ENCODE measurements around the gene UGT1A5.

The UGT1A5 gene

DNA sequence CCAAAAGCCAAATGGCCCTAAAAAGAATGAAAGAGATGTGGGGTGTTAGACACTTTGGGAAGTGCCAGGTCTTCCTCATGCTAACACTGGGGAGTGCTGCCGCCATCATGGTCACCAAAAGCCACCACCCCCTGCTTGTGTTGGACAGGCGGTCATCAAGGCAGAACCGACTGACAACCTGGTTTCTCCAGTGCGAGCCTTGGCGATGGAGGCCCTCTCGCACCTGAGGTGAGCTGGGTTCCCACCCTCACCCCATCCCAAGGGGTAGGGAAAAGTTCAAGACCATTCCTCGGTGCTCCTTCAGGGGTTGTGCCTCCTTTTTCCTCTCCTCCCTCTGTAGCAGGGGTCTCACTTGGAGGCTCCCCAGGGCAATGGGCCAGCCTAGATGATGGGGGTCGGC, 99.0 kb downstream of the UGT1A5 start:
- no peak for DNase-seq

- DNase-seq: no peak
Measured at GRCh38 chr2:233813236-233814055, 100.7 kb downstream of the UGT1A5 start.

DNA sequence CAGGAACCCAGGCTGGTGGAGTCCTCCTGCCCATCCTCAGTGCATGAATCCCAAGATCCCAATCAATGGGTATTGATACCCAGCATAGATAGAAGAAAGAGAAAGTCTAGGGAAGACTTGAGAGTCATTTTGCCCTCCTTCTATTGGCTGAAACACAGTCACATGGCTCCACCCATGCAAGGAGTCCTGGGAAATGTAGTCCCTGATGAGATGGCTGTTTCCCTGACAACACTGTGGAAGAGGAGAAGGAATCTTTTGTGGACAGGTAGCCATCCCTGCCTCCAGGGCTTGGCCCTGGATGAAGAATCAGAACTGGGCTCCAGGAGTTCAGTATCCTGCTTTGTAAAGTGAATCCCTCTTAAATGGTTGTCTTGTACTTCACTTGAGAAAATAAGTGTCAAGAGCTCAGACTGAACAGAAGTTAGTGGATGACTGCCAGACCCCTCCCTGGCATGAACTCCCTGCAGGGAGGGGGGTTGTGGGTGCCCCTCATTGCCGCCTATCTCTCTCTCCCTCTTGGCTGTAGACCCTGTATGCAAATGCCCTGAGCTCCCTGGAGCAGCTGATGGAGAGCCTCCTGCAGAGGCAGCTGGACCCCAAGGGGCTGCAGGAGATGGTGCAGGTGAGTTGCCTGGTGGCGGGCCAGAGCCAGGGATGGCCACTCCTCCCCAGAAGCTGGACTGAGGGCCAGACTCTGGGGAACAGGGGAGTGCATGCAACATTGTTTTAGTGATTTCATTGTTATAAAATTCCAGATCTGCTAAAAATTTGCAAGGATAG, 101.5 kb downstream of the UGT1A5 start:
- no peak for DNase-seq

GRCh38 chr2:233815861-233816260, 103.2 kb downstream of the UGT1A5 start:
- DNase-seq: no peak

GRCh38 chr2:233816334-233816733, 103.6 kb downstream of the UGT1A5 start:
- no peak for DNase-seq

DNA sequence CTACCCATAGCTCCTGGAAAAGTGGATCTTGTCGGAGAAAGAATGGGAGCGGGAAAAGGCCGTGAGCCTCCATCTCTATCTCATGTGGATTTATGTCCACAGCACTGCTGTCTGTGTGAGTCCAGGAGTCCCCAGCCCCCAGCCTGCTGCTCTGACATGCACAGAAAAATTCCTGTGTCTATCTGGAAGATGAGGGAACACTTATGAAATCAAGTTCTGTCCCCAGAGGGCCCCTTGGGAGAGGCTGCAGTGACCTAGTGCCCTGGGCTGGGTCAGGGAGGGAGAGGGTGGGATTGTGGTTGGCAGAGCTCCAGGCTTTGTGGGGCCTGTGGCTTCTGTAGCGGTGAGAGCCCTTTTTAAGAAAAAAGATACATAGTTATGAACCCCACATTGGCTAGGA, 104.1 kb downstream of the UGT1A5 start:
- no peak for DNase-seq

DNA sequence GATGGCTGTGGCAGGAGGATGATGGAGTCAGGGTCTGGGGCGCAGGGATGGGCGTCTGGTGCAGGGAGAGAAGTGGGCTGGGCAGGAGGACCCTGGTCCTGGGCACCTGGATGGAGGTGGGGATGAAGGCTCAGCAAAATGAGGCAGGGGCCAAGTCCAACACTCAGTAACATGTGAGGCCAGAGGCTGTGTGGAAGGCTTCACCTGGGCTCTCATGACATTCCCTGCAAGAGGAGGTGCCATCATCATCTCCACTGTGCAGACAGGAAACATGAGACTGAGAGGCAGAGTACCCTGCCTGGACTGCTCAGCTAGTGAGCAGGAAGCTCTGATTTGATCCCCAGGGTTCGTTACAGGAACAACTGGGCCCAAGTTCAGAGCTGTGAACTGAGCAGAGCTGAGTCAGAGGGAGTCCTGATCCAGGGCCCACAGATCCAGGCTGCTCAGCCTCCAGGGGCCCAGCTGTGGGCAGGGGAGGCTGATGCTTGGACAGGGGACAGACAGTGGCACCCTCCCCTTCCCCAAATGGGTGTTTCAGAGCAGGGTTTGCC, 104.7 kb downstream of the UGT1A5 start:
- no peak for DNase-seq

DNA sequence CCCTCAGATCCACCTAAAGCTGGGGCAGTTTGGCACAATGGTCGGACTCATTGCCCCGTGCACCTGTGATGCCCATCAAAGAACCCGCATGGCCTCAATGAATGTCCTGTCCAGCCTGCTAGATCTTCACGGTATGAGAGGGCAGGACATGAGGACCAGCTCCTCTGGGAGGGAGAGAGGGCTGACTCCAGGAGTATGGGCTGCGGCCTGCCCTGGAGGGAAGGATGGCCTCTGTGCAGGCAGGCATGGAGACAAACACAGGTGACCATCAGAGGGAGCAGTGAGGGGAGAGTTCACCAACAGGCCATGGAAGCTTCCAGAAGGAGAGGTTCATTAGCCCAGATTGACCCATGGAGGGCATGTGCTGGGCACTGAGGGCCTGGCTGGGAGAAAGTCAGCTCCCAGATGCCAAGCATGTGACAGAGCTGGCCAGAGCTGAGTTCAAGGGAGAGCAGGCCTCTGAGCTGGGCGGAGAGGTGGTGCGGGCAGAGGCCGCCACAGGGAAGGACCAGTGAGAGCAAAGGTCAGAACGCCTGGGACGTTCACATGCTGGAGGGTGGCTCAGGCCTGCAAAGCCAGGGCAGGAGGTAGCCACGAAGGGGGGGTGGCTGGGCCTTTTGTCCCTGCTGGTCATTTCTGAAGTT, 105.4 kb downstream of the UGT1A5 start:
- no peak for DNase-seq

DNA sequence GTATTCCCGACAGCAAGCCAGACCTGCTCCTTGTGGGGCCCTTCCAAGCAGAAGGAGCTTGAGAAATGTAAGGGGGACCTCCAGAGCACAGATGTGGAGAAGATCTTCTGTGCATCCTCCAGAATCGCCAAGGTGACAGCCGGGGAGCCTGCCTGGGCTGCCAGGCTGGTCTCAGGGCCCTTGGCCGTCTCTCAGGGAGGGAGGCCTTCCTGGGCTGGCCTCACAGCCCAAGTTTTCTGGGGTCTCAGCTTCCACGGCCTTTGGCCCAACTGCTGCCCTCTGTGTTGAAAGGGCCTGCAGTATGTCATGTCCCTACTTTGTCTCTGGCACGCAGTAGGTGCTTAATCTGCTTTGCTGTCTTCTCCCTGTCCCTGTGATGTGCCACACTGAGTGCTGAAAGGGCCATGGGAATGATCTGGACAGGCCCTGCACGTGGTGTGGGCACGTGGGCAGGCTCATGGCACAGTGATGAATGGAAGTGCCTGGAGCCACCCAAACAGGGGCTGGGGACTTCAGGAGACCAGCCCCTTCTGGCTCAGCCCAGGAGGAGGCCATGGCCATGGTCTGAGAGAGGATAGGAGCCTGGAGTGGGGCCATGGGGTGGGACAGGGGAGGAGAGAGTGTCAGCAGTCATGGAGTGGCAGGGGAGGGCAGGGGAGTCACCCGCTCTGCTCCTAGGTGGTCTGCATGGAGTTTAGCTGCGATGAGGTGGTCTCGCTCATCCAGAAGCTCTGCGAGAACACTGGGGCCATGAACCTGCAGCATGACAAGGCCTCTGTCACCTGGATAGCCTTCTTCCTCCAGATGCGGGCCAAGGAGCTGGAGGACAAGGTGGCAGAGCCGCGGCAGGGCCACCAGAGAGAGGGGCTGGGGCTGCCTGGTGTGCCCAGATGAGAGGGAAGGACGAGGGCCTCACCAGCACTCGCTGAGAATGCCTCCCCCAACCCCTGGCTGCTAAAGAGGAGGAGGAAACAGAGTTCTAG, 106.2 kb downstream of the UGT1A5 start:
- no peak for DNase-seq

DNA sequence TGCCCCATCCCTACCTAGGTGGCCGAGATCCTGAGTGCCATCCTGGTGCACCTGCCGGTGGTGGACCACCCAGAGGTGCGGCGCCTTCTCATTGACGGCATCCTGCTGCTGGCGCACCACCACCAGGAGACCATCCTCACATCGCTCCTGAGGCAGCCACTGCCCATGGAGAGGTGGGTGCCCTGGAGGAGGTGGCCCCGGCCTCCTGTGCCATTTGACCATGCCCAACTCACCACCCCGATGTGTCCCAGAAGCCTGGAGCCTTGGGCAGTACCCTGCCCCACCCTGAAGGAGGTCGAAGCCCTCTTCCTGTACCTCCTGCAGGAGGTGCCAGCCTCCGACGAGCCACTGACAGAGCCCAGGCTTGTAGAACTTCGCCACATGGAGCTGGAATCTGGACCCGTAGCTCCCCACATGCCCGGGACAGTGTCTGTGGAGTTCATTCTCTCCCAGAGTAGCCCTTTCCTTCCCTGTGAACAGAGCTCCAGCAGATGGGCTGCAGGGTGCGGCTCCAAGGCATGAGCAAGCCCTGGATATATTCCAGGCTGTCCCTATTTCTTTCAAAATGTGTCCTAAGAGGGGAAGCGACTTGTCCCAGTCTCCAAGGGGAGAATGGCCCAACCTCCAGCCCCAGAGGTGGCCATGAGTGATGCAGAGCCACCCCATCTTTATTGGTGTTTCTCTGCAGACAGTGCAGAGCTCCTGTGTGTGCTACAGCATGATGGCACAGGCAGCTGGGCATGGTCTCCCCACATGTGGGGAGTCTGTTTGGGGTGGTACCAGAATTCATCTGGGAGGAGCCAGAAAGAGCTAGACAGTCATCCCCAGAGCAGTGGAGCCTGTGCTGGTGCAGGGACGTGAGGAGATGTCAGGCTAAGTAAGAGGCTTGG, 107.4 kb downstream of the UGT1A5 start:
- no peak for DNase-seq

DNA sequence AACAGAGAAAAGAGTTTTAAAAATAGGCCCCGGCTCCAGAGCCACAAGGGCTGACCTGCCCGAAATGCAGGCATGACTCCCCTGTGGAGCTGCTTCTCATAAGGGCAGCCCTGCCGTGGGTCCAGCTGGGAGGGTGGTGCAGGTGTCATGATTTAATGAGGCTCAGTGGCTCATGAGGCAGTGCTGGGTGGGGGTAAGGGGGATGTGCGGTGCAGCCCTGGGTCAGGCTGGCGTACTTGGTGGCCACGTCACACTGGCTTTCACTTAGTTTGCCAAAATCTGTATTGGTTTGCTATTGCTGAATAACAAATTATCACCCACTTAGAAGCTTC, 108.0 kb downstream of the UGT1A5 start:
- no peak for DNase-seq

DNA sequence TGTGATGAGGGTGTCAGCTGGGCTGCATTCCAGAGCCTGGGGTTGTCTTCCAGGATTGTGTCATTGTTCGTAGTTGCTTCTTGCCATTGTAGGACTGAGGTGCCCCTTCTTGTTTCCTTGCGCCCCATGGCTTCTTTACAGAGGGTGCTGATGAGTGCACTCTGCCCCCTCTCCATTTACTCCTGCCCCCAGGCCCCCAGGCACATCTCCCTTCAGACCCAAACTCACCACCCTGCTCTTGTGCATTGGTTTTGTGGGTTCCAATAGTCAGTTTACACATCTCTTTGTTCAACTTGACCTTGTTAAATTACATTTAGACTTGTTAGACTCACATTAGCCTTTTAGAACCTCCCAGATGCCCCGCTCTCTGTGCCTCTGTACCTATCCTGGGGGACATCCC, 108.5 kb downstream of the UGT1A5 start:
- DNase-seq: no peak

DNA sequence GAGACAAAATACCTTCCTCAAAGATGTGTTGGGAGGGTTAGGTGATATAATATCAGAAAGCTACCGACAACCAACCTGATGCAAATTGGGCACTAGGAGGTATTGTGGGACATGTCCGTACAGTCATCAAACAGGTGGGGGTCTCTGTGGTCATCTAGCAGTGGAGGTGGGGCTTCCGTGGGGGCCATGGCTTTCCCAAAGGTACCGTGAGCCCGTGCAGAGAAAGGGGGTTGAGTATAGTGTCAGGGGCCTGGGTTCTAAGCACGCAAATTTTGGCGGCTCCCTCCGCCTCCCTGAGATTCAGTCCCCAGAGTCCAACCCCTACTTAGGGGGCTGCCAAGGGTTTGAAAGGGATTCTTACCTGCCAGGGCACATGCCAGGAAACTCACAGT, 109.0 kb downstream of the UGT1A5 start:
- no peak for DNase-seq

DNA sequence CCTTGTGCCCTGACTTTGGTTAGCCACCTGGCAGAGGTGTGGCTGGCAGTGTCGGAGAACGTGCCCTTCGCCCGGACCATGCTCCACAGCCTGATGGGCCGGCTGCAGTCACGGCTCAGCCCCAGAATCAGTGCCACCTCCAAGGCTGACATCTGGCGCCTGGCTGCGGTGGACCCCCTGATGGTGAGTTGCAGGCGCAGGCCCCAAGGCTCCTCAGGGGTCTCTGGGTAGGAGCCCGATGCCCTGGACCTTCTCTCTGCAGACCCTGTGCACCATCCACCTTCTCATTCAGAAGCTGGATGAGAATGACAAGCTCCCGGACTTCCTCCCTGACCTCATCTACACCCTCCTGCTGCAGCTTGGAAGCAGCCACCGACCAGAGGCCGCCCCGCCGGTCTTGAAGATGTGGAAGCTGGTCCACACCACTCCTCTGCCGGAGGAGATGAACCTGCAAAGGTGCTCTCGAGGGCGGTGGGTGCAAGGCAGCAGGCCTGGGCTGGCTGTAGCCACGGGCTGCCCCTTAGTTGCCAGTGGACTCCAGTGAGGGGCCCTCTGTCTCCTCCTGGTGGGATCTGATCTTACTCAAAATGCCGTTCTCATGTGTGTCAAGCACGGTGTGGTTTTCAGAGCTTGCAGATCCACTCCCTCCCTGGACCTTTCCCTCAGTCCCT, 109.5 kb downstream of the UGT1A5 start:
- no peak for DNase-seq

Measured in NCI-H1417 treated with DMSO at 0.1 percent for 48 hours (cell line).